ENCODE results near the gene SLC2A4.

The SLC2A4 gene

GRCh38 chr17:7307686-7308624 lies 26.4 kb downstream of the SLC2A4 start:
- DNase-seq: no peak

DNA sequence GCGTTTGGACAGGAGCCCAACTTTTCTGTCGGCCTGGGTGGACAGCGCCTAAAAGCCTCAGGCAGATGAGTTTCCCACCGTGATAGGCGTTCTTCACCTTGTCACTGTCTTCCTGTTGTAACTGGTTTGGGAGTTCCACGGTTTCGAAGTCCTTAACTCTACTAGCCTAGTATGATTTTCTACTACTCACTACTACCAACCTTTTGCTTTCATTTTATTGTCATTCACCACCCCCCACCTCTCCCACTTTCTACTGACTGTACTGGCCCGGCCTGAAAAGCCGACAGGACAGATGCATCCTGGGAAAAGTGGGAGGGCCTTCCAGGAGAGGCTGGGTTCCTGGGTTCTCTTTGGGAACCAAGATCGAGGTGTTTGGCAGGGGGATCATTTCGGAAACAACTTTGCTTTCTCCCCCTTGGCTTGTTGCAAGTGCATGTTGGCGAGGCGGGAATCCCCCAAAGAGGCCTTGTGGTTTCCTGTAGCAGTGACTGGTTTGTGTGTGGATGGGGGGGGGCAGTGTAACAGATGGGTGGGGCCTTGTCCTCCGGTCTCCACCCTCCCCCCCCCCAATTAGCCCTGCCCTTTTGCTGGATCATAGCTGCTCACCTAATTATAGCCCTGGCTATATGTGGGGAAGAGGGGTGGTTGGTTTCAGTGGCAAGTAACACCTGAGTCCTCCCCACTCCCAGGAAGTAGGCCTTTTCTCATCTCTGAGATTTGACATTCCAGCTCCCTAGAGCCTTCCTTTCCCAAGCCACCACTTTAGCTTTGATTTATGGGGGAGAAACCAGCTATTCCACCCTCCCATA lies 27.3 kb downstream of the SLC2A4 start:
- no peak for DNase-seq

GRCh38 chr17:7309628-7310027 lies 28.1 kb downstream of the SLC2A4 start:
- no peak for DNase-seq

GRCh38 chr17:7311110-7311705 lies 29.7 kb downstream of the SLC2A4 start:
- DNase-seq: no peak

DNA sequence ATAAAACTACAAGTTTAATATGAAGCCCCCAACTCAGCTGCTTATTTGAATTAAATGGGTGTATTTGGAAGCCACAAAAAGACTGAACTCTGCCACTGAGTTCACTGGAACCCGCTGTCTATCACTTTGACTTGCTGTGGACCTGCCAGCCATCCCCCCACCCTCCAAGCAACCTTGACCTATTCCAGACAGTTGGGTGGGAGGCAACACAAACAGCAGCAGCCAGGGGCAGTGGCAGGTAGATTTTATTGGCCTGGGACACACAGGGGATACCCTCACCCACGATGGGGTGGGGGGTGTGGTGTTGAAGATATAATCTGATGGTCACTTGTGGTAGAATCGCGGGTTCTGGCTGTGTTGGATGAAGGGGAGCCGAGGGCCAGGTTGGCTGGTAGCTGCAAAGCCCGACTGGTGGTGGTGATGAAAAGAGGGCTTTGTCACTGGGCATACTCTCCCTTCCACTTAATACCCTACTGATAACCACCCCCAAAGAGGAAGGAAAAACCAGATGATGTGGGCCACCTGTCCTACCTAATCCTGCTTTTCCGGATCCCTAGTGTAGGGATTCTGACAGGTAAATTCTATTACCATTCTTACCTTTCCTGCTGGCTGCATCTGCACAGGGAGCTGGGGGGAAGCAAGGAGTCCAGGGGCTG lies 31.0 kb downstream of the SLC2A4 start:
- no peak for DNase-seq

- no peak for DNase-seq
Measured at GRCh38 chr17:7313088-7313889, 31.8 kb downstream of the SLC2A4 start.

- no peak for DNase-seq
Measured at GRCh38 chr17:7313890-7314718, 32.6 kb downstream of the SLC2A4 start.

GRCh38 chr17:7314719-7315569 lies 33.4 kb downstream of the SLC2A4 start, which contains the start of gene GPS2:
Gene GPS2 (minus strand): TSS chr17:7315360. CDS start chr17:7315052, 308 bp downstream.
- DNase-seq: peak; percentile 37

DNA sequence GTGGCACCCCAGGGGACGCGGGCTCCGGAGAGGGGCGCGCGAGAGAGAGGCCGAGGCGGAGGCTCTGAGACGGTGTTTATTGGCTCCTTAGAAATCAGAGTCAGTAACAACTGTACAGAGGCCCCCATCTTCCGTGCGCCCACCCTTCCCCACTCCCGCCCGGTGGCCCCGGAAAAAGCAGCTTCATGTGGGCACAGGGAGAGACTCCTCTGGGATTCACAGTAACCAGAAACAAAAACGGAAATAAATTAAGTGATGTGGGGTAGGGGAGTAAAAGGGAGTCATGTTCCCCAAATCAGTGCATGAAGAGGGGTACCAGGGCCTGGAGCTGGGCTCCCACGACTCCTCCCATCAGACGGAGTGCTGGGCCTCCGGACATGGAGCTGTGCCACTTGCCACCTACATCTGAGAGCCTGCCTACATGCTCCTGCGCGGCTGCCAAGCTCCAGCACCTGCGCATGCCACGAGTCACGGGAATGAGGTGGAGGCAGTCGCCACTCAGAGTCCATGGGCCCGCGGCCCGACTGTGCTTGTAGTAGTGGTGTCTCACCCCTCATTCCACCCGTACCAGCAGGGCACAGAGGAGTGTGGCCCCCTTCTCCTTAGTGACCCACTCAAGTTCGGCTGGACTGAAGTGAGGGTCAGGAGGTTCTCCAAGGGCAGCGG lies 34.2 kb downstream of the SLC2A4 start:
- DNase-seq: no peak

GRCh38 chr17:7317161-7317803 lies 35.8 kb downstream of the SLC2A4 start:
- no peak for DNase-seq

- no peak for DNase-seq
Measured at GRCh38 chr17:7318121-7318860, 36.8 kb downstream of the SLC2A4 start.

- no peak for DNase-seq
Measured at GRCh38 chr17:7321466-7321865, 39.9 kb downstream of the SLC2A4 start.

DNA sequence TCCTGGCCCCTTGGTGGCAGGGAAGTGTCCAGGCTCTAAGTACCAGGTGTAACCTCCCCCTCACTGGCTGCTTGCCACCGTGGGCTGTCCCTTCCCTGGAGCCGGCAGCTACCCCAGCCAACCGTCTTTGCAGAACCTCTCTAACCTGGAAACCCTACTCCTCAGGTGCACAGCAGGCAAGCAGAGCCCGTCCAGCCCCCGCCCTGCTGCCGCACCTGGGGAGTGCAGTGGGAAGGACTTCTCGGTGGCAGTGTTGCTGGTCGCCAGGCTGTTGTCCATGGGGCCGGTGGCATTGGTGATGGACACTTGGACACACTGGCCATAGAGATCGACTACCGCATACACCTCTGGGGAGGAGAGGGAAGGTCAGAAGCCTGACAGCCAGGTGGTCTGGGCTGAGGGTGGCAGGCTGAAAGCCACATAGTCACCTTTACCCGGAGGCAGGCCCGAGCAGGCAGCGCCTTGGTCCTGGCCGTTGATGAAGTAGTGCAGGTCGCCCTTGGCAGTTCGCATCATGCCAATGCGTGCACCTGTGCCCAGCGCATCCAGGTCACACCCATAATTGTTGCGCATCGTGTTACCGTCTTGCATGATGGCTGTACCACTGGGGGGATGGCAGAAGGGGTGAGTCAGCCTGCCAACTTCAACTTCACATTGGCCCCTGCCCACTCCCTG lies 41.1 kb downstream of the SLC2A4 start:
- no peak for DNase-seq

- DNase-seq: no peak
Measured at GRCh38 chr17:7323731-7324437, 42.4 kb downstream of the SLC2A4 start.

- no peak for DNase-seq
Measured at GRCh38 chr17:7324438-7324779, 42.9 kb downstream of the SLC2A4 start.

GRCh38 chr17:7325031-7325528 lies 43.6 kb downstream of the SLC2A4 start:
- DNase-seq: no peak

DNA sequence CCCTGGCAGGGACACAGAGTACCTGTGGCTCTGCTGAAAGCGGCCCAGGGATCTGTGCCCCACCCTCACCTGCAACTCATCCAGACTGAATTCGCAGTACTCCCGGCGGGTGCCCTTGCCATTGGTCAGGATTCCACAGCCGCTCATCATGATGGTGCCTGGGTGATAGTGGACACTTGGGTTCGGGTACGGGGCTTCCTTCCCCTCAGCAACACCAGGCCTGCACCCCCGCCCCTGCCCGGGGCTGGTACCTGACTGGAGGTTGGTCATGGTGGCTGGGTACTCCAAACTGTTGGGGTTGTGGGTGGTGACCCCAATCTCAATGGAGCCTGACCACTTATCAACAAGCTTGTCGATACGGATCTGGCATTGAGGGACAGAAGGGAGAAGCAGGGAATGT lies 44.7 kb downstream of the SLC2A4 start:
- DNase-seq: no peak

Measured in KG1 (cell line).